Activated B cell treated with CpG ODN at 0.5 μM for 24 hours (primary cell): Measurements from ENCODE around the gene EVA1A. TPM values are rescaled to one million over a fixed set of nuclear protein-coding genes. Genes with fewer than 3 reads are reported as not detected.
A peak's percentile ranks its signal among the peaks of the same experiment; 100 is the strongest.

Experiments
- ATAC-seq: fragments of 200-7000 bp; cut with Tn5 transposase; one replicate; pipeline ENCODE4 v1.10.0; 2021; ENCODE audit warnings: low read depth, mild to moderate bottlenecking, moderate library complexity
- CTCF ChIA-PET: fragments of 350-600 bp; sonication (Branson Sonifier 250); formaldehyde crosslinking; loops from one replicate; lab custom pipeline; 2021; ENCODE audit warnings: antibody characterized with exemption; lab: Charles Lee
- POLR2A ChIA-PET: fragments of 350-600 bp; sonication (Branson Sonifier 250); formaldehyde crosslinking; loops from one replicate; lab custom pipeline; 2021; ENCODE audit warnings: antibody characterized with exemption; lab: Charles Lee
- DNase-seq: peaks from one replicate; pipeline ENCODE4 v3.0.0; 2022
- H3K27ac Mint-ChIP-seq: one replicate; pipeline ENCODE4 v1.8.0; 2020; ENCODE audit warnings: mixed read lengths
- H3K27me3 Mint-ChIP-seq: one replicate; pipeline ENCODE4 v1.8.0; 2021; ENCODE audit warnings: mixed read lengths
- H3K36me3 Mint-ChIP-seq: one replicate; pipeline ENCODE4 v1.8.0; 2021; ENCODE audit warnings: low read depth, mixed read lengths
- H3K4me1 Mint-ChIP-seq: one replicate; pipeline ENCODE4 v1.8.0; 2021; ENCODE audit warnings: mixed read lengths
- H3K4me3 Mint-ChIP-seq: one replicate; pipeline ENCODE4 v1.8.0; 2020; ENCODE audit warnings: mild to moderate bottlenecking, mixed read lengths
- H3K9me3 Mint-ChIP-seq: one replicate; pipeline ENCODE4 v1.8.0; 2020; ENCODE audit warnings: mixed read lengths
- CTCF ChIP-seq: fragments of 200-600 bp; IDR thresholded peaks from one replicate; pipeline ENCODE4 v1.8.0; 2022; ENCODE audit warnings: antibody characterized with exemption, mild to moderate bottlenecking
- intact Hi-C: fragments of 100-400 bp; cut with micrococcal nuclease; formaldehyde crosslinking; loops from one replicate; pipeline ENCODE4 v1.15.1; 2024
- total RNA-seq: library from RNA; stranded (reverse); gene quantifications from 2 replicates; pipeline ENCODE4 v1.2.3, GENCODE V29; 2022

The EVA1A gene
- total RNA-seq, 1 donor from 2014 or later, result not detected

GRCh38 chr2:75548036-75548573, 12.6 kb downstream of the EVA1A start:
- ChIA-PET POLR2A (no interaction called here), CTCF (no interaction called here)
- Mint-ChIP-seq H3K9me3 (no peaks in the 10 kb centered on the region), H3K4me3 (no peak overlapping the region), H3K27ac (no peak overlapping the region), H3K4me1 (no peaks in the 10 kb centered on the region), H3K27me3 (peaks cover 22% of the 10 kb centered on the region), H3K36me3 (no peaks in the 10 kb centered on the region)
- no peak for DNase-seq
- intact Hi-C loops, result no loop called here
- TF ChIP-seq CTCF, result no peak
- no peak for ATAC-seq

- Mint-ChIP-seq H3K36me3 (no peaks in the 10 kb centered on the region), H3K27ac (no peak overlapping the region), H3K4me1 (no peaks in the 10 kb centered on the region), H3K4me3 (no peak overlapping the region), H3K9me3 (no peaks in the 10 kb centered on the region), H3K27me3 (peaks cover 21% of the 10 kb centered on the region)
- intact Hi-C loops, result no loop called here
- no peak for ATAC-seq
- no peak for TF ChIP-seq CTCF
- ChIA-PET POLR2A (no interaction called here), CTCF (no interaction called here)
- no peak for DNase-seq
These were observed 13.2 kb downstream of the EVA1A start for GRCh38 chr2:75547345-75548035.

- Mint-ChIP-seq H3K9me3 (no peaks in the 10 kb centered on the region), H3K27me3 (peaks cover 9% of the 10 kb centered on the region), H3K36me3 (no peaks in the 10 kb centered on the region), H3K27ac (peak overlapping the region; percentile 2), H3K4me1 (no peaks in the 10 kb centered on the region), H3K4me3 (no peak overlapping the region)
- ATAC-seq (no peak), DNase-seq (no peak)
- POLR2A ChIA-PET, result no interaction called here
- no peak for TF ChIP-seq CTCF
- intact Hi-C loops, result no loop called here
- CTCF ChIA-PET, result no interaction called here
These were observed 14.8 kb downstream of the EVA1A start for GRCh38 chr2:75545922-75546321.

- ATAC-seq (no peak), DNase-seq (no peak)
- H3K4me1 Mint-ChIP-seq, result no peaks in the 10 kb centered on the region
- intact Hi-C loops, result no loop called here
- no peaks in the 10 kb centered on the region for H3K36me3 Mint-ChIP-seq
- H3K9me3 Mint-ChIP-seq, result no peaks in the 10 kb centered on the region
- no peak overlapping the region for H3K27ac Mint-ChIP-seq
- peaks cover 9% of the 10 kb centered on the region for H3K27me3 Mint-ChIP-seq
- CTCF ChIA-PET, result no interaction called here
- no peak overlapping the region for H3K4me3 Mint-ChIP-seq
- POLR2A ChIA-PET, result no interaction called here
- no peak for TF ChIP-seq CTCF
These were observed 15.4 kb downstream of the EVA1A start for GRCh38 chr2:75545387-75545786.

GRCh38 chr2:75543446-75543845, 17.3 kb downstream of the EVA1A start:
- no peak for ATAC-seq

More at GRCh38 chr2:75543446-75543845, 17.3 kb downstream of the EVA1A start:
- Mint-ChIP-seq H3K36me3 (no peaks in the 10 kb centered on the region), H3K4me1 (no peaks in the 10 kb centered on the region), H3K27ac (no peak overlapping the region), H3K9me3 (no peaks in the 10 kb centered on the region), H3K4me3 (no peak overlapping the region), H3K27me3 (peaks cover 6% of the 10 kb centered on the region)
- CTCF ChIA-PET, result no interaction called here
- no peak for DNase-seq
- intact Hi-C loops, result no loop called here
- no peak for TF ChIP-seq CTCF
- POLR2A ChIA-PET, result no interaction called here
